HG03378 (cell line): ENCODE measurements around the gene GLIS2.
A peak's percentile ranks its signal among the peaks of the same experiment; 100 is the strongest.

Experiments
- ATAC-seq: cut with Tn5 transposase; IDR thresholded peaks from one replicate; pipeline ENCODE4 v1.9.1; 2021; ENCODE audit warnings: mild to moderate bottlenecking, moderate library complexity; ENCODE audit not compliant: unreplicated experiment

Gene GLIS2

DNA sequence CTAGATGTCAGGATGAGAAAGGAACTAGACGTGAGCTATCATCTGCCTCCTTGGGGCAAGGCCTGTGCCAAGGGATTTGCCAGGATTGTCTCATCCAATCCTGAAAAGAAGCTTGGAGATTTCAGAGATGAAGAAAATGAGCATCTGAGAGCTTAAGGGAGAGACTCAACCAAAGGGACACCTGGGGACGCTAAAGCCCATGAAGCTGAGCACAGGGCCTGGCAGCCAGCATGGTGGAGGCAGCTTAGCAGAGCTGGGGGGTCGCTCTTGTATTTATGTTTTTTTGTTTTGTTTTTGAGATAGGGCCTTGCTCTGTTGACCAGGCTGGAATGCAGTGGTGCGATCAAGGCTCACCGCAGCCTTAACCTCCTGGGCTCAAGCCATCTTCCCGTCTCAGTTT lies 18.4 kb upstream of the GLIS2 start:
- ATAC-seq: no peak

DNA sequence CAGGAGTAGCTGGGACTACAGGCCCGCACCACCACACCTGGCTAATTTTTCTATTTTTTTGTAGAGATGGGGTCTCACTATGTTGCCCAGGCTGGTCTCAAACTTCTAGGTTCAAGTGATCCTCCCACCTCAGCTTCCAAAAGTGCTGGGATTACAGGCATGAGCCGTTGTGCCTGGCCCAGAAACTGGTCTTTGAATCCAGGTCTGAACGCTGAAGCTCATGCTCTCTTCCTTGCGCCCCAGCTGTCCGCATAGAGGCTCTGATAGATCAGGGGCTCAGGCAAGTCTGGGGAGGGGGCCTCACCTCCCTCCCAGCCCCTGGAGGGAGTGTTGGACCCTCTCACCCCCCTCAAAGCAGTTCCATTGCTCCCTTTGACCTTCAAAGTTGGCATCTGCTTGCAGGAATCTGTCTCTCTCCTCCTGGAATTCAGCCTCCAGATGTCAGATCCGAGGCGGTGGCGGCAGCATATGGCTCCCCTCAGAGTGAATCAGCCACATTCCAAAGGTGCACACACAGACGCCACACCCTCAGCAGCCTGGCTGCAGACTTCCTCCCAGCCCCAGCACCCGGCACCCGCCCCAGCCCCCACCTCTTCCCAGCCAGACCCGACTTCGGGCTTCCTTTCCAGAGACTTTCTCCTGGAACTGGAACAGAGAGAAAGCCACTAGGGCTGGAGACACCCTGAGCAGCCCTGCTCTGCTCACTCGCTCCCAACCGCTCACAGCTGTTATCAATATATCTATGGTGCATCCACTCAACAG lies 16.9 kb upstream of the GLIS2 start:
- ATAC-seq: no peak

DNA sequence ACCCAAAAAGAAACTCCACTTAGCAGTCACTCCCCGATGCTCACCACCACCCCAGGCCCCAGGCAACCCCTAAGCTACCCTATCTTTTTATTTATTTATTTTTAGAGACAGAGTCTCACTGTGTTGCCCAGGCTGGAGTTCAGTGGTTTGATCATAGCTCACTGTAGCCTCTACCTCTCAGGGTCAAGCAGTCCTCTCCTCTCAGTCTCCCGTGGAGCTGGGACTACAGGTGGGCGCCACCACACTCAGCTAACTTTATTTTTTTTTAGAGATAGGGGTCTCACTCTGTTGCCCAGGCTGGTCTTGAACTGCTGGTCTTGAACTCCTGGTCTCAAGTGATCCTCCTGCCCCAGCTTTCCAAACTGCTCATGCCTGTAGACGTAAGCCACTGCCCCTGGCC lies 14.7 kb upstream of the GLIS2 start:
- ATAC-seq: no peak

DNA sequence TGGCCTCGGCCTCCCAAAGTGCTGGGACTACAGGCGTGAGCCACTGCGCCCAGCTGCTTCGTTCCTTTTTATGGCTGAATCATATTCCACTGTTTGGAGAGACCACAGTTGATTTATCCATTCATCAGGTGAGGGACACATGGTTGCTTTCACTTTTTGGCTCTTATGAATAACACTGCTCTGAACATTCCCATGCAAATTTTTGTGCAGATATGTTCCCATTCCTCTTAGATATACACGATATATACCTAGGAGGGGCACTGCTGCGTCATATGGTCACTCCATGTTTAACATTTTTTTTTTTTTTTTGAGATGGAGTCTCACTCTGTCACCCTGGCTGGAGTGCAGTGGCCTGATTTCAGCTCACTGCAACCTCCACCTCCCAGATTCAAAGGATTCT lies 13.9 kb upstream of the GLIS2 start:
- ATAC-seq: no peak

DNA sequence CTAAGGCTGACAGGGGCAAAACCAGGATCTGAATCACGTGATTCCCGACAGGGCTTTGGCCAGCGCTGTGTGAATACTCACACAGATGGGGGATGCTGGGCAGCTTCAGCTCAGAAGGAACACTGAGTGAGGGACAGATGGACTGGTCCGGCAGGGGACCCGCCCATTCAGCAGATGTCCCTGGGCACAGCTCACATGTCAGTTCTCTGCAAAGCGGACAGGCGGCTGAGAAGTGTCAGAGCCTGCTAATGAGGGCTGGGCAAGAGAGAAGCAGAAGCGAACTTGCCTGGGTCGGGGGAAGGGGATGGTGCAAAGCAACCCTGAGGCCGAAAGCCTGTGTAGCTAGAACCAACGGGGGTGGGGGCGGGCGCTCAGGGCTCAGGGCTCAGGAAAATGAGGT lies 11.9 kb upstream of the GLIS2 start:
- no peak for ATAC-seq

DNA sequence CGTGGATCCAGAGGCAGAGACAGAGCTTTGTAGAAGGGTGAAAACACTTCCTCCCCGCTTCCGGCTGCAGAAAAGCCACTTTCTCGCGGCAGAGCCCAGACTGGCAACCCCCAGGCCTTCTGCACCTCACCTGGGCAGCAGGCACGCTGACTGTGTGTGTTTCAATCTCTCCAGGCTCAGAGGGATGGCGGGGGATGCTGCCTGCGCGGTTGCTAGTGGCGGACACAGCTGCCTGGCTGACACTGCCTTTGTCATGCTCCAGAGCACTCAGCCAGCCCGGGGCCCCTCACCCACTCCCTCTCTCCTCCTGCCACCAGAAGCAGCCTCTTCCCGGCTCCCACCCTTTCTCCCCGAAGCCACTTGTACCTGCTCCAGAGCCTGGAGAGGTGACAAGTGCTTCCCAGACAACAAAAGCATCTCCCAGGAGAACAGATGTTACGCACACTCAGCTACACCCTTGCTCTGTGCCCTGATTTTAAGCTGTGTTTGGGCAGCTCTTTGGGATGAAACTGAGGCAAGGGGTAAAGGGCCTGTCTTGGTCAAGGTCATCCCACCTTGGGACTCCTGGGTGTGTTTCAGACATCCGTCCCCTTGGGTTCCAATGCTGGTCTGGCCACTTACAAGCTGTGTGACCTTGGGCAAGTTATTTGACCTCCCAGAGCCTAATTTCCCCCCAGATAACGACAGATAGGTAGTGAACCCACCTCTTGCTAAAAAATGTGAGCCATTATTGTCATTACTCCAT lies 9.2 kb upstream of the GLIS2 start:
- ATAC-seq: no peak

DNA sequence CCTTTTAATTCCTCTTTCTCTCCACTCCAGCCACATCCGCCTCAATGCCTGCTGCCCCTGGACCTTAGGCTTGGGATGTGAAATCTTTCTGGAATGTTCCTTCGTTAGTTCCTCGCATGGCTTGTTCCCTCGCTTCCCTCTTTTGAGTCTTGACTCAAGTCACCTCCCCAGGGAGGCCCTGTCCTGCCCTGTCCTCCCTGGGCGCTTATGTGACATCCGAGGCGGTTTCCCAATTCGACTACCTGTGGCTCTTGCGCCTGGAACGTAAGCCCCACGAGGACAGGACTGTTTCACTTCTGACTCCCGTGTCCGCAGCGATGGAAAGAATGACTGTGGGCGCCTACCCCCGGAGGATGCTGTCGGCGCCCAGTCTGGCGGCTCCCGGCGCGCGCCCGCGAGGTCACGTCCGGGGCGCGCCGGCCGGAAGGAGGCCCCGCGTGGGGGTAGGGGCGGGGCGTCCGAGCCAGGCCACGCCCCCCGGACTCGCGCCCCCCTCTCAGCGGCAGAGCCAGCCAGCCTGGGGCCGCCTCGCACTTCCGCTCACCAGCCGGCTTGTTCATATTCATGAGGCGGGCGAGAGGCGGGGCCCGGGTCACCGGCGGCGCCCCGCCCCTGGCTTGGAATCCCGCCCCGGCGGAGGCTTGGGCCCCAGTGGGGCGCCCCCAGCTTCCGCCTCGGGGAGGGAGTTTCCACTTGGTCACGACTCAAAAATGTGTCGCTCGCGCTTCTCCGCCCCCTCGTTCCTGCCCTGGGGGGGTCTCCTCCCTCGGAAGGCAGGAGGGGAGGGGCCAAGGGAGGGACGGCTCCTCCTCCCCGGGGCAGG lies 8.4 kb upstream of the GLIS2 start:
- ATAC-seq: peak; percentile 79

DNA sequence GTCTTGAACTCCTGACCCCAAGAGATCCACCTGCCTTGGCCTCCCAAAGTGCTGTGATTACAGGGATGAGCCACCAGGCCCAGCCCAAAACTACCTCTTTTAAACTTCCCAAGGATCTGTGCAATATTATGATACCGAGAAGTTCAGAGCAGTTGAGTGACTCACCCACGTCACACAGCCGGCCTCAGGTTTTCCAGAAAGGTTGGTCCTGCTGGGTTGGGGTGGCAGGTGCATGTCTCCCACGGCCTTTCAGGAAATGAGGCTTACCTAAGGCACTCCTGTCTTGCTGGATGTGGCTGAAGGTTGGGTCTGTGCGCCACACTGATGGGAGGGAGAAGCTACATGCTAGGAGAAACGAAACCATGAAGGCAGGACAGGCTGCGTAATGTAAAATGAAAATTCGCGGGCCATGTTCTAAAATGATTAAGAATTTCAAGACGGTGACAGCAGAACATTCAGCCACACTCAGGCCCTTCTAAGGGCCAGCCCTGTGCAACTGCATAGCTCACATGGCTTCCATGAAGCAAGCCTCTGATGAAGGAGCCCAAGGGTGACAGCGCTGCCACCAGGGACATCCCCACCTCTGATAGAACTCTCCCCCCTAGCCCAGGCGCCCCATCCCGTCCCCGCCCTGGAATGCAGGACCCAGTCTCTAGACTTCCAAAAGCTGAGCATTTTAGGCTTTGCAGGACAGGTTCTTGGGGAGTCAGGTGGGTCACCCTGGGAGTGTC lies 6.6 kb upstream of the GLIS2 start:
- no peak for ATAC-seq

DNA sequence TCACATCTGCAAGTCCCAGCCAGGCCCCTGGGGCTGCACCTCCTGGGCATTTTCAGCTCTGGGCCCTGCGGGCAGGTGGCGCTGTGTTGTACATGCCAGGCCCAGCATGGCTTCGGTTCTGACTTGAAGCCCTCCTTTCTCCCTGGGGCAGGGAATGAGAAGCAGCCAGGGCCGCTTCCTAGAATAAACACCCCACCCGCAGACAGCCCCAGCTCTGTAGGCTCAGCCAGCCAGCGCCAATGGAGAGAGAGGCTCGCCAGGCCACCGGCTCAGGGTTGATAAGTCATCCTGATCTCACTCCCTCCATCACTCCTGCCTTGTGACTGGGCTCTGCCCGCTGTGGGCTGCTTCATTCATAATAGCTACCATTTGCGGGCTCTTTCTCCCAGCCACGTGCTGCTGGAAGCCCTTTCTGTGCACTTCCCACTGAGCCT lies 6.0 kb upstream of the GLIS2 start:
- no peak for ATAC-seq

DNA sequence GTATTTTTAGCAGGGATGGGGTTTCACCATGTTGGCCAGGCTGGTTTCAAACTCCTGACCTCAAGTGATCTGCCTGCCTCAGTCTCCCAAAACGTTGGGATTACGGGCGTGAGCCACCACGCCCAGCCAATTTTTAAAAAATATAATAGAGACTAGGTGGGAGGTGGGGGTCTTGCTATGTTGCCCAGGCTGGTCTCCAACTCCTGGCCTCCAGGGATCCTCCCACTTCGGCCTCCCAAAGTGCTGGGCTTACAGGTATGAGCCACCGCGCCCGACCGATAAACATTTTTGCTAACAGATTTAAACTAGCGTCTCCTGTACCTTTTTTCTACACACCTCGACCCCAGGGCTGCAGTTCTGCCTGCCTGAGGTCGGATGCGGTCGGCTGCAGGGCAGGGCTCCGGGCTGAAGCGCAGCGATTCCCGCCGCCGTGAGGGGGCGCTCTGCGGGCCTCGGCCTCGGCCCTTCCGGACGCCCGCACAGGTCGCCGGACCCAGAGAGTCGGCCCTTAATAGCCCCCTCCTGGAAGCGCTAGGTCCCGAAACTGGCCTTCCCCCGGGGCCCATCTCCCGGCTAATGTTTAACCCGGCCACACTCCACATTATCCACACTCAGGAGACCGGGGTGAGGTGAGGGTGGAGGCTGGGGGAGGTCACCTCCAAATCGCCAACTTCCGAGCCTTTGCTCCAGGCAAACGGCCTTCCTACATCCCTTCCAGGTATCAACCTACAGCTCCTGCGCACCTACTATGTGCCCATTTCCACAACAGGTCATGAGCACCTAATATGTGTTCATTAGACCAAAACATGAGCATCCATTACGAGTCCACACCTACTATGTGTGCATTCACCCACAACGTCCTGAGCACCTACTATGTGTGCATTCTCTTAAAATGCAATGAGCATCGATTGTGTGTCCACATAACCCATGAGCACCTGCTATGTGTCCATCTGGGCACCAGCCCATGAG lies 2.0 kb upstream of the GLIS2 start:
- ATAC-seq: no peak

DNA sequence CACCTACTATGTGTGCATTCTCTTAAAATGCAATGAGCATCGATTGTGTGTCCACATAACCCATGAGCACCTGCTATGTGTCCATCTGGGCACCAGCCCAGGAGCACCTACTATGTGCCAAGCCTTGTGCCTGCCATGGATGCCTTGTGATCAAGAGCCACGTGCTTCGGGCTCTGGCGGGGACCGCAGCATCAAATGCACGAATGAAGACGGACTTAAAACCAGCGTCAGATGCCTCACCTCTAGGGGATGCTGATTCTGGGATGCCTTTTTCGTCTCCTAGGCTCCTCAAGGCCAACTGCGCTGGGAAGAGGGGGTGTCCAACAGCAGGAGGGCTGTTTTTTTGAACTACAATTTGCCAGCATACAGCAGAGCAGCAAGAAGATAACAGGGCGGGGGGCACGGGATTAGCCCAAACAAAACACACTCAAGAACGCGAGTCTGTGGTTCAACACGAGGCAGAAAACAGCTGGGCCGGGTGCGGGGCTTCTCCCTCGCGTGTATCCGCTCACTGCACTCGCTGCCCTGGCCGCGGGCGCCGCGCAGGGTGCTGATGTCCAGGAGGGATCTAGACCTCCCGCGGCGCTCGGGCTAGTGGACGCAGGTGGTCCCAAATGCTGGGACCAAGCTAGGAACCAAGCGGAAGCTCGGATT lies 1.2 kb upstream of the GLIS2 start:
- no peak for ATAC-seq

DNA sequence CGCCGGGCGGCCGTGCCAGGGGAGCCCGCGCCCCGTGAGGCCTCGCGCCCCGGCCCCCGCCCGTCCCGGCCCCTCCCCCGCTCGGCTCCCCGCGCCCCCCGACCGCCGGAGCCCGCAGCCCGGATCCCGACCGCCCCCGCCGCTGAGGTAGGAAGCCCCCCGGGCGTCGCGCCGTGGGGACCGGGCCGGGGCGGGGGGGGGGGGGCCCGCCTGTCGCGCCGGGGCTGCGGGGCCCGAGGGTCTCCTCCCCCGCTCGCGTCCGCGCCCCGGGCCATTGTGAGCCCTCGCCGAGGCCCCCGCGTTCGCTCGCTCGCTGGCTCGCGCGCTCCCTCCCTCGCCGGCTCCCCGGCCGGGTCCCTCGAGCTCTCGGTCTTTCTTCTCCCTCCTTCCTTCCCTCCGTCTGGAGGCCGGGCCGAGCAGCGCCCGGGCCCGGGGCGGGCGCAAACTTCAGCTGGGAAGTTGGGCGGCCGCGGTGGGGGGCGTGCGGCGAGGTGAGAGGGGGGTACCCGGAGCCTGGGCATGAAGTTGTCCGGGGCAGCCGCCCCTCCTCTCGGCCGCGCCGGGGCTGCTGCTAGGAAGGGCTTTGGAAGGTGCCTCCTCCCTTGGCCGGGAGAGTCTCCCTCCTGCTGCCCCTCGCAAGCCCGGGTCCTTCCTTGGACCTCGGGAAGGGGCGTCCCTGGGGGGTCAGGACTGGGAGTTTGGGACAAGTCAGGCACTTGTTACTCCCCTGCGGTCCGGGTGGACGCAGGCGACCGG lies 419 bp downstream of the GLIS2 start:
- no peak for ATAC-seq

DNA sequence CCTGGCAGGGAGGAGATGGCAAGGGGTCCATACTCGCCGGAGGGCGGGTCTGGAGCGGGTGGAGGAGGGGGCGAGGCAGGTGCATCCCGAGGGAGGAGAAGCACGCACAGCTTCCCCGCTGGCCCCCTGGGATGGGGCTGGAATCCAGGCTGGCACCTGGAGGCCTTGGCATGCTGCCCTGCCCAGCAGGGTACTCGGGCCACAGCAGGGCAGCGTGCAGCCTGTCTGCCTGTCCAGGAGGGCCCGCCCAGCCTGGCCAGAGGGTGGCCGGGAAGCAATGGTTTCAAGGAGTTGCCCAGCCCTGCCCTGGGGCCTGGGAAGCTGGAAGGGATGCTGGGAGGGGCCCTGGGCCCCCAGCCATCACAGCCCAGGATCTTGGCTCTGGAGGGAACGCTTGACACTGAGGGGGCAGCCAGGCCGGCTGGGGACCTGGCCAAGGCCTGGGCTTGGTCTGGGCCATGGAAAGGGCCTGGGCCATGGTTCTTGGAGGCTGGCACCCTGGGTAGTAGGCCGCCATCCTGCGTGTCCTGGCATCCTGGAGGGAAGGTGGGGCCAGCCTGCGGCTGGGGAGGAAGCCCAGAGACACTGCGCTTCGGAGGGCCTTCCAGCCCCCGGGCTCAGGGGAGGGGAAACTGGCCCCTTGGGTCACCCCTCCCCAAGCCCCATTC lies 1.1 kb downstream of the GLIS2 start:
- no peak for ATAC-seq

DNA sequence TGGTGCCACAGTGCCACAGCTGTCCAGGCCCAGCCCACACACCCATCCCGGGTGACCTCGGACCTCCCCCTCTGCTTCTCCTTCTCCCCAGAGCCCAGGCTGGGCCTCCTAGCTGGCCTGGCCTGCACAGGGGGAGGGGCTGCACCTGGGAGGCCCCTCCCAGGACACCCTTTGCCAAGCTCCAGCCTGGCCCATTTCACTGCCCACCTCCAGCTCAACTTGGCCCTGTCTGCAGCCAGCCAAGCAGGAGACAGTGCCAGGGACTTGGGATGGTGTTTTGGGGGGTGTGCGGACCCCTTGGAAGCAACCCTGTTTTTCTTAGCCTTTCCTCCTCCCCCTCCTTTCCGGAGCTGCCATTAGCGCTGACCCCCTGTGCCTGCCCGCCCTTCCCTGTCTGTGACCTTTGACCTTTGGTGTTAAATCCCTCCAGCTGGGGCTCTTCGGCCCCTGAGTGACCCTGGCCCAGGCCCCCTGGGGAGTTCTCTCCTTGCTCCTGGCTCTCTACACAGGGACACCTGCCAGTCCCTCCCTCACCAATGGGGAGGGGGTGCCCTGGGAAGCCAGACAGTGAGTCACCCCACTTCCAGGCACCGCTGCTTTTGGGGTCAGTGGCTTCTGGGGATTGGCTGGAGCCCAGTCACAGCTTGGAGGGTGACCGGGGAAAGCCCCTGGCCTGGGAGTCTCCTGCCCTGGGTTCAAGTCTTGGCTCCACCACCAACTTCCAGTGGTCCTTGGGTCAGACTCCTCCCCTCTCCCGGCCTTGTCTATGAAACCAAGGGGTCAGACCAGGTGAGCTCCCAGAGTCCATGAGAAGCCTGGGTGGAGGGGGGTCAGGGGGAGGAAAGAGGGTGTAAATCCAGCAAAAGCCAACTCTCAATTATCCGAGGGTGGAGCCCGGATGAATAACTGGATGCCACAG lies 1.9 kb downstream of the GLIS2 start:
- ATAC-seq: no peak

DNA sequence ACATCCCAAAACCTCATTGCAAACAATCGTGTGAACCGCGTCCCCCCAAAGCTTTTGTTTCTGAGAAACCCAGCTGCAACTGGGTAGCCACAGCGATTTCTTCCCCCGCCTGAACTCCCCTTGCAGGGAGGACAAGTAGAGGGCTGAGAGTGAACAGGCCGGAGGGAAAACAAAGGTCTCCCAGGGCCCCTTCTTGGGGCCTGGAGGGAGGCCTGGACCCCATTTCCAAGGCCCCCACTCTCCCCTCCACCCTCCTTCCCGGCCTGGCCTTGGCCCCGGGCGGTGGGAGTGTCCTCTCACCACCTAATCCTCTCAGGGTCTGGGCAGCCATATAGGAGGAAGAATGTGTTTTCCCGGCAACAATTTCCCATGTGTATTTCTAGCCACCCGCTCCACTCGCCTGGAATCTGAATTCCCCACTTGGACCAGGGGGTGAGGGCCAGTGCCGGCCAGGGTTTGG lies 2.6 kb downstream of the GLIS2 start:
- ATAC-seq: no peak

DNA sequence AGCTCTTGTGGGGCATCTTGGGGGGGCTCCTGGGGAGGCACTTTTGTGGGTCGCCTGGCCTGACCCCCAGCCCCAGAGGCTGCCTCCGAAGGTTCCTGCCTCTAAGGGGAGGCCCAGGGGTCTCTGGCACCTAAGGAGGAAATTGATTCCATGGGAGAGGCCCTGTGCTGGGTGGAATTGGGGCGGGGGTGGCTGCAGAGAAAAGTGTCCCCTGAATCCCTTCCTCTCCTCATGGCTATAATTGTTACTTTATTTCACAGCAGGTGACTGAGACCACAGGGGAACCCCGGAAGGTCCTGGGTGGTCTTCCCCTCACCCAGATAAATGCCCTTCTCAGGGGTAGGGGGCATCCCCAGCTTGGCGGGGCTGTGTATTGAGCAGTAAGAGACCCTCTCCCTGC lies 3.1 kb downstream of the GLIS2 start:
- no peak for ATAC-seq
